WTC11 (cell line): ENCODE measurements around the gene PDS5A. TPM values are rescaled to one million over a fixed set of nuclear protein-coding genes. Genes with fewer than 3 reads are reported as not detected.

Source experiments
- ATAC-seq: fragments of 200-7000 bp; cut with Tn5 transposase; 2 replicates; pipeline ENCODE4 v1.10.0; 2021; ENCODE audit warnings: mild to moderate bottlenecking, moderate library complexity
- CTCF ChIA-PET: fragments of 300-600 bp; sonication (Branson Sonifier 250); formaldehyde crosslinking; loops from one replicate; lab custom pipeline; 2021; ENCODE audit warnings: antibody characterized with exemption; lab: Charles Lee
- POLR2A ChIA-PET: fragments of 350-600 bp; sonication (Branson Sonifier 250); formaldehyde crosslinking; loops from one replicate; lab custom pipeline; 2021; ENCODE audit warnings: antibody characterized with exemption; lab: Charles Lee
- DNase-seq: peaks from one replicate; pipeline ENCODE4 v3.0.0; 2021; ENCODE audit warnings: low spot score
- H3K27ac Mint-ChIP-seq: 2 replicates; pipeline ENCODE4 v1.8.0; 2021; ENCODE audit warnings: mixed read lengths
- H3K27me3 Mint-ChIP-seq: 2 replicates; pipeline ENCODE4 v1.8.0; 2021; ENCODE audit warnings: low read depth, mild to moderate bottlenecking, moderate library complexity, mixed read lengths
- H3K36me3 Mint-ChIP-seq: 2 replicates; pipeline ENCODE4 v1.8.0; 2021; ENCODE audit warnings: mixed read lengths
- H3K4me1 Mint-ChIP-seq: 2 replicates; pipeline ENCODE4 v1.8.0; 2022; ENCODE audit warnings: mixed read lengths
- H3K4me3 Mint-ChIP-seq: 2 replicates; pipeline ENCODE4 v1.8.0; 2021; ENCODE audit warnings: mild to moderate bottlenecking, moderate library complexity, mixed read lengths
- H3K9me3 Mint-ChIP-seq: 2 replicates; pipeline ENCODE4 v1.8.0; 2021; ENCODE audit warnings: mixed read lengths
- ATF3 ChIP-seq: sonication (generic); formaldehyde crosslinking; conservative IDR thresholded peaks from 2 replicates; pipeline ENCODE4 v1.8.1; 2022; ENCODE audit warnings: mild to moderate bottlenecking, missing genetic modification reagents
- ATF6 ChIP-seq: sonication (generic); formaldehyde crosslinking; IDR thresholded peaks from 2 replicates; pipeline ENCODE4 v1.8.1; 2023; ENCODE audit warnings: mild to moderate bottlenecking, missing genetic modification reagents
- CTCF ChIP-seq: fragments of 200-600 bp; IDR thresholded peaks from 2 replicates; pipeline ENCODE4 v1.8.0; 2022; ENCODE audit warnings: antibody characterized with exemption
- ESRRA ChIP-seq: sonication (generic); formaldehyde crosslinking; IDR thresholded peaks from 2 replicates; pipeline ENCODE4 v1.8.1; 2022; ENCODE audit warnings: mild to moderate bottlenecking, missing genetic modification reagents, borderline replicate concordance
- GABPB1 ChIP-seq: sonication (generic); formaldehyde crosslinking; IDR thresholded peaks from 2 replicates; pipeline ENCODE4 v1.8.1; 2023; ENCODE audit warnings: mild to moderate bottlenecking, missing genetic modification reagents
- HMGXB4 ChIP-seq: sonication (generic); formaldehyde crosslinking; IDR thresholded peaks from 2 replicates; pipeline ENCODE4 v1.8.1; 2023; ENCODE audit warnings: mild to moderate bottlenecking, moderate library complexity, missing genetic modification reagents
- JAZF1 ChIP-seq: fragments of 250-450 bp; sonication (Bioruptor Pico); IDR thresholded peaks from 2 replicates; pipeline ENCODE4 v1.9.0; 2021; ENCODE audit warnings: moderate library complexity, mild to moderate bottlenecking, inconsistent platforms
- MAX ChIP-seq: sonication (generic); formaldehyde crosslinking; IDR thresholded peaks from 2 replicates; pipeline ENCODE4 v1.8.0; 2022; ENCODE audit warnings: mild to moderate bottlenecking, missing genetic modification reagents
- NFATC4 ChIP-seq: fragments of 250-450 bp; sonication (Bioruptor Pico); IDR thresholded peaks from 2 replicates; pipeline ENCODE4 v1.9.0; 2021; ENCODE audit warnings: mild to moderate bottlenecking
- OVOL2 ChIP-seq: fragments of 250-450 bp; sonication (Bioruptor Pico); IDR thresholded peaks from 2 replicates; pipeline ENCODE4 v1.9.0; 2021; ENCODE audit warnings: mild to moderate bottlenecking, borderline replicate concordance
- RELA ChIP-seq: sonication (generic); formaldehyde crosslinking; IDR thresholded peaks from 2 replicates; pipeline ENCODE4 v1.8.1; 2022; ENCODE audit warnings: missing genetic modification reagents, mild to moderate bottlenecking, borderline replicate concordance
- SP1 ChIP-seq: sonication (generic); formaldehyde crosslinking; conservative IDR thresholded peaks from 2 replicates; pipeline ENCODE4 v1.8.1; 2022; ENCODE audit warnings: missing genetic modification reagents
- STAT6 ChIP-seq: sonication (generic); formaldehyde crosslinking; conservative IDR thresholded peaks from 2 replicates; pipeline ENCODE4 v1.8.1; 2023; ENCODE audit warnings: mild to moderate bottlenecking, low read depth, missing genetic modification reagents, moderate library complexity
- TCF7 ChIP-seq: sonication (generic); formaldehyde crosslinking; IDR thresholded peaks from 2 replicates; pipeline ENCODE4 v1.8.0; 2022; ENCODE audit warnings: mild to moderate bottlenecking, low read depth, missing genetic modification reagents, moderate library complexity
- TEAD1 ChIP-seq: sonication (generic); formaldehyde crosslinking; IDR thresholded peaks from 2 replicates; pipeline ENCODE4 v1.8.0; 2022; ENCODE audit warnings: mild to moderate bottlenecking, missing genetic modification reagents
- ZNF281 ChIP-seq: sonication (generic); formaldehyde crosslinking; IDR thresholded peaks from 2 replicates; pipeline ENCODE4 v1.8.0; 2023; ENCODE audit warnings: mild to moderate bottlenecking, missing genetic modification reagents
- ZNF317 ChIP-seq: sonication (generic); formaldehyde crosslinking; IDR thresholded peaks from 2 replicates; pipeline ENCODE4 v1.8.1; 2023; ENCODE audit warnings: low read depth, mild to moderate bottlenecking, moderate library complexity, missing genetic modification reagents, borderline replicate concordance
- ZNF423 ChIP-seq: fragments of 250-450 bp; sonication (Bioruptor Pico); IDR thresholded peaks from 2 replicates; pipeline ENCODE4 v2.1.2; 2022; ENCODE audit warnings: mild to moderate bottlenecking, moderate library complexity
- ZSCAN18 ChIP-seq: fragments of 250-450 bp; sonication (Bioruptor Pico); IDR thresholded peaks from 2 replicates; pipeline ENCODE4 v2.1.2; 2022; ENCODE audit warnings: mild to moderate bottlenecking, moderate library complexity
- total RNA-seq: library from RNA; stranded (reverse); gene quantifications from 3 replicates; pipeline ENCODE4 v1.2.3, GENCODE V29; 2021

PDS5A gene
- total RNA-seq, 1 experiment from 2014 or later = 61.7 TPM

GRCh38 chr4:39976141-39976944 lies 1.4 kb downstream of the PDS5A start:
- DNase-seq (peak; percentile 84), ATAC-seq (peak; percentile 61)
- Mint-ChIP-seq H3K36me3 (peaks cover 28% of the 10 kb centered on the region), H3K27me3 (no peaks in the 10 kb centered on the region), H3K9me3 (no peaks in the 10 kb centered on the region), H3K27ac (peak overlapping the region; percentile 93), H3K4me3 (peak overlapping the region; percentile 81), H3K4me1 (peaks cover 20% of the 10 kb centered on the region)
- ChIA-PET POLR2A (no interaction called here), CTCF (interaction anchor here (0.6 kb wide), 2 partner anchors 63 to 140 kb away, joined by 3 to 4 read pairs; no protein-coding TSS in a partner anchor)
- TF ChIP-seq JAZF1 (CRISPR knock-in tag) (no peak), MAX (CRISPR knock-in tag) (no peak), RELA (CRISPR knock-in tag) (no peak), CTCF (peak; percentile 57), SP1 (peak; percentile 52; the same call in 1 of the 2 replicates), TCF7 (CRISPR knock-in tag) (no peak), ATF3 (no peak), ZNF317 (CRISPR knock-in tag) (0 out of 2 replicates have a peak, but pooled peaks have one; percentile 8), OVOL2 (CRISPR knock-in tag) (no peak), GABPB1 (CRISPR knock-in tag) (no peak), ZSCAN18 (CRISPR knock-in tag) (no peak), ATF6 (CRISPR knock-in tag) (no peak), HMGXB4 (CRISPR knock-in tag) (peak; percentile 76), STAT6 (no peak), TEAD1 (no peak), ZNF281 (CRISPR knock-in tag) (no peak), ESRRA (CRISPR knock-in tag) (no peak), NFATC4 (CRISPR knock-in tag) (no peak), ZNF423 (CRISPR knock-in tag) (no peak)
